ENCODE measurements around the gene CYTIP.
A peak's percentile ranks its signal among the peaks of the same experiment; 100 is the strongest.

Gene CYTIP

GRCh38 chr2:157443795-157444640, at the start of gene CYTIP:
Gene CYTIP (minus strand): TSS chr2:157444089. CDS start chr2:157444020, 69 bp downstream.
- Histone ChIP-seq H3K9me3 (ENCODE audit: control insufficient read depth, low read length) (no peaks in the 10 kb centered on the region), H3K4me1 (ENCODE audit: control insufficient read depth, insufficient read depth, low read length) (peaks cover 26% of the 10 kb centered on the region), H3K9ac (ENCODE audit: low read length) (peak within 1 kb of the TSS; percentile 64), H3K27me3 (ENCODE audit: control insufficient read depth, insufficient read depth, low read length) (no peaks in the 10 kb centered on the region), H3K36me3 (ENCODE audit: control insufficient read depth, insufficient read depth, low read length) (no peaks in the 10 kb centered on the region), H3K4me3 (ENCODE audit: low read length) (peak within 1 kb of the TSS; percentile 62)

- no peaks in the 10 kb centered on the region for H3K9me3 ChIP-seq (ENCODE audit: control insufficient read depth, low read length)
- H3K4me3 ChIP-seq (ENCODE audit: low read length), result no peak overlapping the region
- no peak overlapping the region for H3K9ac ChIP-seq (ENCODE audit: low read length)
- no peaks in the 10 kb centered on the region for H3K27me3 ChIP-seq (ENCODE audit: control insufficient read depth, insufficient read depth, low read length)
- peaks cover 25% of the 10 kb centered on the region for H3K4me1 ChIP-seq (ENCODE audit: control insufficient read depth, insufficient read depth, low read length)
- H3K36me3 ChIP-seq (ENCODE audit: control insufficient read depth, insufficient read depth, low read length), result no peaks in the 10 kb centered on the region
Observed at GRCh38 chr2:157492189-157492773, 48.4 kb upstream of the CYTIP start.

GRCh38 chr2:157489983-157490382, 46.1 kb upstream of the CYTIP start:
- H3K9me3 ChIP-seq (ENCODE audit: control insufficient read depth, low read length), result no peaks in the 10 kb centered on the region
- H3K9ac ChIP-seq (ENCODE audit: low read length), result no peak overlapping the region

GRCh38 chr2:157488877-157489276, 45.0 kb upstream of the CYTIP start:
- Histone ChIP-seq H3K36me3 (ENCODE audit: control insufficient read depth, insufficient read depth, low read length) (no peaks in the 10 kb centered on the region), H3K9me3 (ENCODE audit: control insufficient read depth, low read length) (no peaks in the 10 kb centered on the region), H3K9ac (ENCODE audit: low read length) (no peak overlapping the region), H3K4me3 (ENCODE audit: low read length) (peak overlapping the region; percentile 14), H3K27me3 (ENCODE audit: control insufficient read depth, insufficient read depth, low read length) (no peaks in the 10 kb centered on the region), H3K4me1 (ENCODE audit: control insufficient read depth, insufficient read depth, low read length) (peaks cover 43% of the 10 kb centered on the region)

More at GRCh38 chr2:157489983-157490382, 46.1 kb upstream of the CYTIP start:
- H3K4me3 ChIP-seq (ENCODE audit: low read length), result no peak overlapping the region
- H3K4me1 ChIP-seq (ENCODE audit: control insufficient read depth, insufficient read depth, low read length), result peaks cover 43% of the 10 kb centered on the region
- H3K27me3 ChIP-seq (ENCODE audit: control insufficient read depth, insufficient read depth, low read length), result no peaks in the 10 kb centered on the region
- no peaks in the 10 kb centered on the region for H3K36me3 ChIP-seq (ENCODE audit: control insufficient read depth, insufficient read depth, low read length)

GRCh38 chr2:157487747-157488146, 43.9 kb upstream of the CYTIP start:
- H3K4me1 ChIP-seq (ENCODE audit: control insufficient read depth, insufficient read depth, low read length), result peaks cover 43% of the 10 kb centered on the region
- H3K9ac ChIP-seq (ENCODE audit: low read length), result no peak overlapping the region
- no peaks in the 10 kb centered on the region for H3K36me3 ChIP-seq (ENCODE audit: control insufficient read depth, insufficient read depth, low read length)
- no peak overlapping the region for H3K4me3 ChIP-seq (ENCODE audit: low read length)
- H3K9me3 ChIP-seq (ENCODE audit: control insufficient read depth, low read length), result no peaks in the 10 kb centered on the region
- no peaks in the 10 kb centered on the region for H3K27me3 ChIP-seq (ENCODE audit: control insufficient read depth, insufficient read depth, low read length)

GRCh38 chr2:157487271-157487610, 43.4 kb upstream of the CYTIP start:
- peaks cover 43% of the 10 kb centered on the region for H3K4me1 ChIP-seq (ENCODE audit: control insufficient read depth, insufficient read depth, low read length)
- H3K36me3 ChIP-seq (ENCODE audit: control insufficient read depth, insufficient read depth, low read length), result no peaks in the 10 kb centered on the region
- no peaks in the 10 kb centered on the region for H3K9me3 ChIP-seq (ENCODE audit: control insufficient read depth, low read length)
- no peak overlapping the region for H3K4me3 ChIP-seq (ENCODE audit: low read length)
- no peak overlapping the region for H3K9ac ChIP-seq (ENCODE audit: low read length)
- no peaks in the 10 kb centered on the region for H3K27me3 ChIP-seq (ENCODE audit: control insufficient read depth, insufficient read depth, low read length)

- no peaks in the 10 kb centered on the region for H3K27me3 ChIP-seq (ENCODE audit: control insufficient read depth, insufficient read depth, low read length)
- peaks cover 43% of the 10 kb centered on the region for H3K4me1 ChIP-seq (ENCODE audit: control insufficient read depth, insufficient read depth, low read length)
- no peaks in the 10 kb centered on the region for H3K36me3 ChIP-seq (ENCODE audit: control insufficient read depth, insufficient read depth, low read length)
- H3K4me3 ChIP-seq (ENCODE audit: low read length), result no peak overlapping the region
- no peaks in the 10 kb centered on the region for H3K9me3 ChIP-seq (ENCODE audit: control insufficient read depth, low read length)
- H3K9ac ChIP-seq (ENCODE audit: low read length), result peak overlapping the region; percentile 38
Observed at GRCh38 chr2:157486596-157487270, 42.8 kb upstream of the CYTIP start.

GRCh38 chr2:157480182-157480961, 36.5 kb upstream of the CYTIP start:
- H3K4me1 ChIP-seq (ENCODE audit: control insufficient read depth, insufficient read depth, low read length), result peaks cover 20% of the 10 kb centered on the region
- H3K27me3 ChIP-seq (ENCODE audit: control insufficient read depth, insufficient read depth, low read length), result no peaks in the 10 kb centered on the region
- no peaks in the 10 kb centered on the region for H3K36me3 ChIP-seq (ENCODE audit: control insufficient read depth, insufficient read depth, low read length)
- H3K9me3 ChIP-seq (ENCODE audit: control insufficient read depth, low read length), result no peaks in the 10 kb centered on the region
- no peak overlapping the region for H3K9ac ChIP-seq (ENCODE audit: low read length)
- H3K4me3 ChIP-seq (ENCODE audit: low read length), result no peak overlapping the region

- no peak overlapping the region for H3K4me3 ChIP-seq (ENCODE audit: low read length)
- no peaks in the 10 kb centered on the region for H3K27me3 ChIP-seq (ENCODE audit: control insufficient read depth, insufficient read depth, low read length)
- no peaks in the 10 kb centered on the region for H3K9me3 ChIP-seq (ENCODE audit: control insufficient read depth, low read length)
- peaks cover 20% of the 10 kb centered on the region for H3K4me1 ChIP-seq (ENCODE audit: control insufficient read depth, insufficient read depth, low read length)
- H3K9ac ChIP-seq (ENCODE audit: low read length), result no peak overlapping the region
- H3K36me3 ChIP-seq (ENCODE audit: control insufficient read depth, insufficient read depth, low read length), result no peaks in the 10 kb centered on the region
Observed at GRCh38 chr2:157479081-157480027, 35.5 kb upstream of the CYTIP start.

GRCh38 chr2:157477919-157478318, 34.0 kb upstream of the CYTIP start:
- no peak overlapping the region for H3K4me3 ChIP-seq (ENCODE audit: low read length)
- H3K9me3 ChIP-seq (ENCODE audit: control insufficient read depth, low read length), result no peaks in the 10 kb centered on the region
- H3K4me1 ChIP-seq (ENCODE audit: control insufficient read depth, insufficient read depth, low read length), result peaks cover 20% of the 10 kb centered on the region
- H3K9ac ChIP-seq (ENCODE audit: low read length), result no peak overlapping the region
- no peaks in the 10 kb centered on the region for H3K36me3 ChIP-seq (ENCODE audit: control insufficient read depth, insufficient read depth, low read length)
- H3K27me3 ChIP-seq (ENCODE audit: control insufficient read depth, insufficient read depth, low read length), result no peaks in the 10 kb centered on the region

Measured in mucosa of stomach (tissue), 1 donor.